ENCODE results near the gene SRPRA. TPM values are rescaled to one million over a fixed set of nuclear protein-coding genes. Genes with fewer than 3 reads are reported as not detected.

Gene SRPRA
- total and polyA plus RNA-seq, 2 donors (not counting 3 experiments of a cell fraction or from before 2014, with no cell fraction given): 104 to 116 TPM

GRCh38 chr11:126226334-126227084 lies 42.2 kb downstream of the SRPRA start:
- no peaks in the 10 kb centered on the region for H3K9me1 ChIP-seq (replicated peaks; ENCODE audit: control insufficient read depth, extremely low read depth, insufficient read depth, low read length)
- no peak overlapping the region for H3K4me3 ChIP-seq (replicated peaks in 1 of 3; ENCODE audit: insufficient read depth in 1 of 3, low read depth in 1 of 3, low read length in 3 of 3)
- H3K9ac ChIP-seq (replicated peaks; ENCODE audit: extremely low read depth, insufficient read depth, low read length): no peak overlapping the region
- peaks cover 21% of the 10 kb centered on the region for H3K4me1 ChIP-seq (ENCODE audit: control insufficient read depth, extremely low read depth, insufficient read depth, low read length)
- no peaks in the 10 kb centered on the region for H3K27me3 ChIP-seq (ENCODE audit: control insufficient read depth in 2 of 2, insufficient read depth in 2 of 2, low read length in 2 of 2)
- dilution Hi-C loops (cut with MboI; ENCODE audit: extremely low pct_ligation_motif_present, low sequenced_read_pairs): no loop called here
- CTCF ChIA-PET: no interaction called here
- BruUV-seq (replicated peaks): no TSS peak
- FAIRE-seq: no peak
- no peak for DNase-seq (ENCODE audit: low read depth, low spot score)
- no peaks in the 10 kb centered on the region for H3K9me3 ChIP-seq (replicated peaks; ENCODE audit: control insufficient read depth, insufficient read depth, low read length)
- H4K20me1 ChIP-seq (replicated peaks; ENCODE audit: control insufficient read depth, extremely low read depth, insufficient read depth, low read length): peaks cover 3% of the 10 kb centered on the region
- no peak overlapping the region for H3K27ac ChIP-seq (ENCODE audit: insufficient read depth, low read depth, low read length)
- H3K79me2 ChIP-seq (ENCODE audit: control insufficient read depth, insufficient read depth, low read length): peaks cover 37% of the 10 kb centered on the region
- intact Hi-C loops (cut with micrococcal nuclease): no loop called here
- no peaks in the 10 kb centered on the region for H3K36me3 ChIP-seq (ENCODE audit: control insufficient read depth in 2 of 2, extremely low read depth in 1 of 2, insufficient read depth in 2 of 2, low read length in 2 of 2)
- POLR2A ChIA-PET: interaction anchor here (0.5 kb wide), 1 partner anchor 77 kb away, joined by 5 read pairs; the partner anchor contains the start of gene DCPS
- H3K4me2 ChIP-seq (ENCODE audit: insufficient read depth, low read length): no peak overlapping the region
- no peak overlapping the region for H2AFZ ChIP-seq (ENCODE audit: low read depth, low read length)
- no peak for TF ChIP-seq JUN (IDR thresholded peaks at IDR 0.05; ENCODE audit: borderline replicate concordance, insufficient read depth, insufficient read length, low read depth)
- TF ChIP-seq POLR2AphosphoS5 (IDR thresholded peaks at IDR 0.05; ENCODE audit: insufficient read depth, low read depth, low read length): no peak
- no peak for TF ChIP-seq EZH2 (IDR thresholded peaks at IDR 0.05; ENCODE audit: borderline replicate concordance, low read depth, low read length, severe bottlenecking)
- no peak for TF ChIP-seq MAX (IDR thresholded peaks at IDR 0.05; ENCODE audit: insufficient read depth, insufficient read length)
- no peak for TF ChIP-seq GATA2 (IDR thresholded peaks at IDR 0.05; ENCODE audit: insufficient read depth, insufficient read length, low read depth, low read length)
- no peak for TF ChIP-seq FOS (IDR thresholded peaks at IDR 0.05; ENCODE audit: borderline replicate concordance, insufficient read depth, low read length)
- no peak for TF ChIP-seq POLR2A (IDR thresholded peaks at IDR 0.05; ENCODE audit: low read depth, low read length)
- TF ChIP-seq MYC (IDR thresholded peaks at IDR 0.05; ENCODE audit: low read depth, low read length): no peak
- no peak for TF ChIP-seq CTCF (IDR thresholded peaks at IDR 0.05; ENCODE audit: extremely low read depth in 1 of 2, insufficient read depth in 1 of 2, low read depth in 1 of 2, low read length in 2 of 2)
